ENCODE measurements around the gene IQGAP2.
"Not testable (repeated sequence)": the region's sequence is repeated elsewhere in the genome, so short reads cannot be mapped to it uniquely, and the experiment has no call there.

IQGAP2 gene

DNA sequence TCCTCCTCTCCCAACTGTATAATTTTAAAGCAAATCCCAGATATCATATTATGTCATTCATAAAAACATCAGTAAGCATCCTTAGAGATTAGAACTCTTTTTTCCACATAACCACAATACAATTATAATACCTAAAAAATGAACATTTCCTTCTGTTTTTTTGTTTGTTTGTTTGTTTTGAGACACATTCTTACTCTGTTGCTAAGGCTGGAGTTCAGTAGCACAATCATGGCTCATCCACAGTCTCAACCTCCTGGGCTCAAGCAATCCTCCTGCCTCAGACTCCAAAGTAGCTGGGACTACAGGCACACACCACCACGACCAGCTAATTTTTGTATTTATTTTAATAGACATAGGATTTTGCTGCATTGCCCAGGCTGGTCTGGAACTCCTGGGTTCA, 320.8 kb downstream of the IQGAP2 start:
- DNase-seq, result no peak

DNA sequence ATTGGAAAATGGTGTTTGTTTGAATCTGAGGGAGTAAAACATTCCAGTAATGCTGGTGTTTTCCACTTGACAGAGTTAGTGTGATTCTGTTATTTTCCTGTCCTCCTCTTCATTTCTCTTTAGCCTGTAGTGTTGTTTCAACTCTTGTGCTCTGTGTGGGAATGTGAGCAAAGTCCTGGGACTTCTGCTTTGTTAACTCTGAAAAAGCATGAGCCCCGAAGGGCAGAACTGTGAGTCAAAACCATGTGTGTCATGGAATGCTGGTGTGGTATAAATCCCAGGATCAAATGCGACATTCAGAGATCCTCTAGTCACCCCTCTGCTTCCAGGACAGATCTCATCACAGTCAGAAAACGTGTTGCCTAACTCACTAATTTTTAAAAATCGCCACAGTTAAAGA, 321.8 kb downstream of the IQGAP2 start:
- DNase-seq, result peak; percentile 33

DNA sequence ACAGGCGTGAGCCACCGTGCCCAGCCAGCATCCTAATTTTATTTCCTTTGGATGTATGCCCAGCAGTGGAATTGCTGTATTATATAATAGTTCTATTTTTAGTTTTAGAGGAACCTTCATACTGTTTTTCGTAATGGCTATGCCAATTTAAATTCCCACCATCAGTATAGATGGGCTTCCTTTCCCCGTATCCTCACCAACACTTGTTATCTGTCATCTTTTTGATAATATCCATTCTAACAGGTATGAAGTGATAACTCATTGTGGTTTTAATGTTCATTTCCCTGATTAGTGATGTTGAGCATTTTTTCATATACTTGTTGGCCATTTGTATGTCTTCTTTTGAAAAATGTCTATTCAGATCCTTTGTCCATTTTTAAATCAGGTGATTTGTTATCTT, 325.9 kb downstream of the IQGAP2 start:
- no peak for DNase-seq

DNA sequence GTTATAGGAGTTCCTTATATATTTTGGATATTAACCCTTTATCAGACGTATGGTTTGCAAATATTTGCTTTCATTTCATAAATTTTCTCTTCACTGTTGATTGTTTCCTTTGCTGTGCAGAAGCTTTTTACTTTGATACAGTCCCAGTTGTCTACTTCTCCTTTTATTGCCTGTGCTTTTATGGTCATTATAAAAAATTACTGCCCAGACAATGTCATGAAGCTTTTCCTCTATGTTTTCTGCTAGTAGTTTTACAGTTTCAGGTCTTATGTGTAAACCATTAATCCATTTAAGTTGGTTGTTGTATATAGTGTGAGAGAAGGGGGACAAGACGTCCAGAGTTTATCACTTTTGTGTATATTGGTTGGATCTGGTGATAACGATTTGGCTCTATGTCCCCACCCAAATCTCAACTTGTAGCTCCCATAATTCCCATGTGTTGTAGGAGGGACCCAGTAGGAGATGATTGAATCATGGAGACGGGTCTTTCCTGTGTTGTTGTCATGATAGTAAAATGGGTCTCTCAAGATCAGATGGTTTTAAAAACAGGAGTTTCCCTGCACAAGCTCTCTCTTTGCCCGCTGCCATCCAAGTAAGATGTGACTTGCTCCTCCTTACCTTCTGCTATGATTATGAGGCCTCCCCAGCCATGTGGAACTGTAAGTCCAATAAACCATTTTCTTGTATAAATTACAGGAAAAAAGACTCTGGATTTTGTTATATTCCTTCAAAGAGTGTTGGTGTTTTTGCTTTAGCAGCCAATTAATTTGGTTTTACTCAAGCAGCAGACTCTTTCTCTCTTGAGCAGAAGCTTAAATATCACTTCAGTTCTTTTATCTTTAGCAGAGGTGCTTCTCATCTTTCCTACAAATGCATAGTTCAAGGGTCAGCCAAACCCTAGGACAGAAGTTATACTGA, 326.5 kb downstream of the IQGAP2 start:
- no peak for DNase-seq

DNA sequence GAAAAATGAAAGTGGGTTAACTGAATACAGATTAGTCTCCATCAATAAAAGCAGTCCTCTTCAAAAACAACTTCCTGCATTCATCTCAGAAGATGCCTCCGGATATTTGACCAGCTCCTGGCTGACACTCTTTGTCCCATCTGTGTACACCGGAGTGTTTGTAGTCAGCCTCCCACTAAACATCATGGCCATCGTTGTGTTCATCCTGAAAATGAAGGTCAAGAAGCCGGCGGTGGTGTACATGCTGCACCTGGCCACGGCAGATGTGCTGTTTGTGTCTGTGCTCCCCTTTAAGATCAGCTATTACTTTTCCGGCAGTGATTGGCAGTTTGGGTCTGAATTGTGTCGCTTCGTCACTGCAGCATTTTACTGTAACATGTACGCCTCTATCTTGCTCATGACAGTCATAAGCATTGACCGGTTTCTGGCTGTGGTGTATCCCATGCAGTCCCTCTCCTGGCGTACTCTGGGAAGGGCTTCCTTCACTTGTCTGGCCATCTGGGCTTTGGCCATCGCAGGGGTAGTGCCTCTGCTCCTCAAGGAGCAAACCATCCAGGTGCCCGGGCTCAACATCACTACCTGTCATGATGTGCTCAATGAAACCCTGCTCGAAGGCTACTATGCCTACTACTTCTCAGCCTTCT, 329.4 kb downstream of the IQGAP2 start:
- no peak for DNase-seq

DNA sequence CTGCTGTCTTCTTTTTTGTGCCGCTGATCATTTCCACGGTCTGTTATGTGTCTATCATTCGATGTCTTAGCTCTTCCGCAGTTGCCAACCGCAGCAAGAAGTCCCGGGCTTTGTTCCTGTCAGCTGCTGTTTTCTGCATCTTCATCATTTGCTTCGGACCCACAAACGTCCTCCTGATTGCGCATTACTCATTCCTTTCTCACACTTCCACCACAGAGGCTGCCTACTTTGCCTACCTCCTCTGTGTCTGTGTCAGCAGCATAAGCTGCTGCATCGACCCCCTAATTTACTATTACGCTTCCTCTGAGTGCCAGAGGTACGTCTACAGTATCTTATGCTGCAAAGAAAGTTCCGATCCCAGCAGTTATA, 329.9 kb downstream of the IQGAP2 start:
- DNase-seq, result no peak

DNA sequence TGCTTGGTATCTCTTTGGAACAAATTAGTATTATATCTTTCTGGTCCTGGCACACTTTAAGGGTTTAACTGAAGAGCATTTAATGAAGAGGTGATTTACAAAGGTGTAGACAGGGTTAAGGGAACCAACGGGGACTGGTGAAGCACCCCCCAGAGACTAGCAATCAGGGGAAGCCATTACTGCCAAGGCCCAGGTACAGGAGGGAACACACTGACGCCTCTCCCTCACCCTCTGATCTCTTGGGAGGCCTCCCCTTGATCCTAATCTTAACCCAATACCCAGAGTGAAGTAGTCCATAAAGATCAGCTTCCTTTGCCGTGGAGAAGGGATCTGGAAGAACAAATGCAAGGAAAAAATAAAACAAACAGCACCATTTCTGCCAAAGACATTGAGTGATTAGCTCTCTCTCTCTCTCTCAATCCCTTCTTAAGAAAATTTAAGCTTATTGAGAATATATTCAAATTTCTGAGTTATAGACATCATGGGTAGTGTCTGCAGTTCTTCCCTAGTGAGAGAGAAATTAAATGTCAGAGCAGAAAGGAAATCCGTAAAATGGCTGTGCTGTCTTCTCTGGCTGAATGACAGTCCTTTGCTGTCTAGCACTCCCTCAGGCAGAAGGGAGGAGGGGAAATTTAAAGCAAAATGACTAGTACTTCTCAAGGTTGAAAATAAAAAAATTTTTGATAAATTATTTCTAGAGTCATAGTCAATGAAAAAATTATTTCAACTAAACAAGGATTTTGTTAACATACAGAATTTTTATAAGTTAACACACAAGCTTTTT, 332.9 kb downstream of the IQGAP2 start:
- DNase-seq, result no peak

DNA sequence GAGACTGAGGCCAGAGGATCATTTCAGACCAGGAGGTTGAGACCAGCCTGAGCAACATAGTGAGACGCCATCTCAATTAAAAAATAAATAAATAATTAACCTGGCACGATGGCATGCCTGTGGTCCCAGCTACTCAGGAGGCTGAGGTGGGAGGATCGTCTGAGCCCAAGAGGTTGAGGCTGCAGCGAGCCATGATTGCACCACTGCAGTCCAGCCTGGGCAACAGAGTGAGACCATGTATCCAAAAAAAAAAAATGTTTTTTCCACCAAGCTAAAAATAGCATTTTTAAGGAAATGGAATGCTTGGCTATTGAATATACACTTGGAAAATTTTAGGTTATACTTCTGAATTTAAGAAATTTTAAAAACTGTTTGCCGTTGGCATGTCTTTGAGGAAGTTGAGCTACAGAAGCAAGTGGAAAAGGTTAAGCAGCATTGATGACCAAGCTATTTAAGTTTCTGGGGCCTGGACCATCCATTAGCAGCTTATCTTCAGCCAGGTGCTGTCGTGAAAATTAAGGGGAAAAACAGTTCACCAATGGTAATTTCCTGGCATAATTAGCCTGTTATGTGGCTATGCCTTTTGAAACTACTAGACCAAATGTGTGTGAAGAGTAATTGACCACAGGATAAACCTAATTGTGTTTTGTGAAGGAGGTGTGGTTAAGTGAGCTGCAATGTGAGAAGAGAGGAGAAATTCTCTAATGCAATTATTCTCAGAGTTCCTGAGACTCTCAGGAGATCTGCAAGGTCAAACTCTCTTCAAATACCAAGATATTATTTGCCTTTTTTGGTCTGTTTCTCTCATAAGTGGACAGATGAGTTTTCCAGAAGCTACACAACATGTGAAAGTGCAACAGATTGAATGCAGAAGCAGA, 333.8 kb downstream of the IQGAP2 start:
- DNase-seq, result no peak

DNA sequence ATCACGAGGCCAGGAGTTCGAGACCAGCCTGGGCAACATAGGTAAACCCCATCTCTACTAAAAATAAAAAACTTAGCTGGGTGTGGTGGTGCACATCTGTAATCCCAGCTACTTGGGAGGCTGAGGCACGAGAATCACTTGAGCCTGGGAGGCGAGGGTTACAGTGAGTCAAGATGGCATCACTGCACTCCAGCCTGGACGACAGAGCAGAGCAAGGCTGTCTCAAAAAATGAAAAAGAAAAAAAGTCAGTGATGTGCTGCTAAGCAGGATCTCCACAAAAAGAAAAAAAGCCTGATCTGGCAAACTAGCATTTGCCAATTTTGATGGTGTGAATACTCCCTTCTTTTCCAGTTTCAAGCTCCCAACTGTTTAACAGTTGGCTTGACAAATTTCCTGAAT, 334.8 kb downstream of the IQGAP2 start:
- DNase-seq, result no peak

DNA sequence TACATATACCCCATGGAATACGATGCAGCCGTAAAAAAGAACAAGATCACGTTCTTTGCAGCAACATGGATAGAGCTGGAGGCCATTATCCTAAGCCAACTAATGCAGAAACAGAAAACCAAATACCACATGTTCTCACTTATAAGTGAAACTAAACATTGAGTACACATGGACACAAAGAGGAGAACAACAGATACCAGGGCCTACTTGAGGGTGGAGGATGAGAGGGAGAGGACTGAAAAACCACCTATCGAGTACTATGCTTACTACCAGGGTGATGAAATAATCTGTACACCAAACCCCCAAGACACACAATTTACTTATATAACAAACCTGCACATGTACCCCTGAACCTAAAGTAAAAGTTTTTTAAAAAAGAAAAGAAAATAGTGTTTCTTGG, 338.4 kb downstream of the IQGAP2 start:
- DNase-seq, result not testable (repeated sequence)

DNA sequence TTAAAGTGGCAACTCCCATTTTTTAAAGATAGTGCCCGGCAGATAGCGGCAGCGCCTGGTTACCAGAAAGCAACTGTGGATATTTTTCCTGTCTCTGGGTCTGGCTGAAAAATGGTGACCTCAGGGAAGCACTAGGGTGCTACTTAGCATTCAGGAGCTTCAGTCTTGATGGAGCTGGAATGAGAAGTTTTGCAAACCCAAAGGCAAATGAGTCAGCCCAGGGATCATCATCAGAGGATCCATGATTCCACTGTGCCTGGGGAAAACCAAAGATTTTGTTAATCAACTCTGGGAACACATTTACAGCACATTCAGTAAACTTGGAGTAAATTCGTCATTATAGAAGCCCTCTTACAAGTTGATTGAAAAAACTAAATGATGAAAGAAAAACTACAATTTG, 339.5 kb downstream of the IQGAP2 start:
- DNase-seq, result no peak

DNA sequence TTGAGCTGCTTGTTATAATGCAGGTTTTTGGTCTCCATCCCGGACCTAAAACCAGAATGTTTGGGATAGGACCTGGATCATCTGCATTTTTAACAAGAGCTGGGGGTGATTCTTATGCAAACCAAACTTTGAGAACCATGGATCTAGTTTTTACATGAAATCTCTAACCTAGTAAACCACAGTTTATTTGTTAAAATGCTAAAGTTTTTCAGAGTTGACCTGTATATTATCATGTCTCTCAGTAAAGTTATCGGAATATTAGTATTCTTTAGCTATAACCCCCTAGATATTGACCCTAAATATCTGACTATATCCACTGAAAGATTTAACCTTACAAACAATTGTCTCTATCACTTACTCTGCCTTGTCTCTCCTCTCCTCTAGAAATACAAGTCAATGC, 341.5 kb downstream of the IQGAP2 start:
- DNase-seq, result no peak

DNA sequence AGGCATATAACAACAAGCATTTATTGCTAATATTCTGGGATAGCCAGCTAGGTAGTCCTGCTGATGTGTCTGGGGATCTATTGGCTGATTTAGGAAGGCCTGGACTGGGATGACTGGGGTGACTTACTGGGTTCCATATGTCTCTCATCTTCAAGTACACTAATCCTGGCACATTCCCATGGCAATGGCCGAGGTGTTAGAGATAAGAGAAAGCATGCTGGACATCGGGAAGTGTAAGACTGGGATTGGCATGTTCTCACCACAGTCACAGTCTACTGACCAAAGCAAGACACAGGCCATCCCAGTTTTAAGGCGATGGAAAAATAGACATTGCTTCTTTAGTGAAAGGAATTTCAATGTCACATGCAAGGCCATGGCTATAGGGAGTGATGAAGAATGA, 342.6 kb downstream of the IQGAP2 start:
- DNase-seq, result no peak

DNA sequence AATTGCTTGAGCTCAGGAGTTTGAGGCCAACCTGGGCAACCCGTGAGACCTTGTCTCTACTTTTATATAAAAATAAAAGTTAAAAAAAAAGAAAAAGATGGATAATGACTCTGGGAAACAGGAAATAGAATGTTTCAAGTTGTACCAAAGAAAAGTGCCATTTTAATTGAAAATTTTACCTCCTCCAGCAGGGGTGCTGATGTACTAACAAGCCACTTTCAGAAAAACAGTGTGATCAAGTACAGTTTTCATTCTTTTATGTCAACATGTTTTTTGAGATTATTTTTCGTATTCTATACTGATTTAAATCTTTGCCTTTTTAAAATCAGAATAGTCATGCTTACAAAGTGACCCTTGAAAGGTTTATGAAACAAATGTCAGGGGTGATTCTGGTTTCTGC, 343.6 kb downstream of the IQGAP2 start:
- DNase-seq, result no peak

DNA sequence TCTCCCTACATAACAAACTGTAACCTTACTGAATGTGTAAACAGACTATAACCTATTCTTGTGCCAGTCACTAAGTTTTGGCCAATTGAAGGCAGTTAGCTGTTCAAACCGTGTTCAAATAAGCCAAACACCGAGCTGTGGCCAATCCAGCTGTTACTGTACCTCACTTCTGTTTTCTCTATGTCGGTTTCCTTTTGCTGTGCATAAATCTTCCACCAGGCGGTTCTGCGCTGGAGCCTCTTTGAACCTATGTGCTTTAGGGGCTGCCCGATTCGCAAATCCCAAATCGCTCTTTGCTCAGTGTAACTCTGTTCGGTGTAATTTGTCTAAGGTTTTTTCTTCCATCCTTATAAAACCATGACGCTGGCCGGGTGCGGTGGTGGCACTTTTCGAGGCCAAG, 344.6 kb downstream of the IQGAP2 start:
- DNase-seq, result no peak

DNA sequence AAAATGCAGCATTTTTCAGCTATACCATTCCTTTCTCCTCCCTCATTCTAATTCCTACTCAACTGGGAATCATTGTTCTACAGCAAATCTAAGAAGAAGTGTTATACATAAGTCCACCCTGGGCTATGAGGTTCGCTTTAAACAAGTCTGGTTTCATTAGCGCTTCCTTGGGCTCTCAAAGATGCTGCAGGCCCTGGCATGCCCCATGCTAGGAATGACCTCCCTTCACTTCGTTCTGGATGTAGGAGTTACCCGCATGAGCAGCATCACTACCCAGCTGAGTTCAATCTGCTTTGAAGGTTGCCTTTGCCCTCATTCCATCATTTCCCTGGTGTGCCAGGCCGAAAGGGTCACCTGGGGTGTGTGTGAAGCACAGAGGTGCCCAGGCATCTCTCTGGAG, 348.2 kb downstream of the IQGAP2 start:
- DNase-seq, result no peak

DNA sequence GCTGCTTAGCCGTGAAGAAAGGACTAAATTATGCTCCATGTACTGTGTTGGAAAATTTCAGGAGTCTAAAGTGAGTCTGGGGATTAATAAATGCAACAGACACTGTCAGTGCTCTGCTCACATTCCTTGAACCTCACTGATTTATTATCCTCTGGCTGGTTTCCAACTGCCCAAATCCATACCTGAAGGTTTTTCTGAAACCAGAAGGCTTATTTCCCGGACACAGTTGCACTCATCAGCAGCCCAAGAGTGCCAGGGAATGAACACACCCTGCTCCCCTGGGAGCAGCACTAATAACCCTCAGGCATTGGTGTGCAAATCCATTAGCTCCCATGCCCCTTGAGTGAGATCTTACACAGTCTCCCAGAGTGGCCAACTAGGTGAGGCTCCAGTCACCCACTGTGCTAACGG, 351.6 kb downstream of the IQGAP2 start:
- no peak for DNase-seq

DNA sequence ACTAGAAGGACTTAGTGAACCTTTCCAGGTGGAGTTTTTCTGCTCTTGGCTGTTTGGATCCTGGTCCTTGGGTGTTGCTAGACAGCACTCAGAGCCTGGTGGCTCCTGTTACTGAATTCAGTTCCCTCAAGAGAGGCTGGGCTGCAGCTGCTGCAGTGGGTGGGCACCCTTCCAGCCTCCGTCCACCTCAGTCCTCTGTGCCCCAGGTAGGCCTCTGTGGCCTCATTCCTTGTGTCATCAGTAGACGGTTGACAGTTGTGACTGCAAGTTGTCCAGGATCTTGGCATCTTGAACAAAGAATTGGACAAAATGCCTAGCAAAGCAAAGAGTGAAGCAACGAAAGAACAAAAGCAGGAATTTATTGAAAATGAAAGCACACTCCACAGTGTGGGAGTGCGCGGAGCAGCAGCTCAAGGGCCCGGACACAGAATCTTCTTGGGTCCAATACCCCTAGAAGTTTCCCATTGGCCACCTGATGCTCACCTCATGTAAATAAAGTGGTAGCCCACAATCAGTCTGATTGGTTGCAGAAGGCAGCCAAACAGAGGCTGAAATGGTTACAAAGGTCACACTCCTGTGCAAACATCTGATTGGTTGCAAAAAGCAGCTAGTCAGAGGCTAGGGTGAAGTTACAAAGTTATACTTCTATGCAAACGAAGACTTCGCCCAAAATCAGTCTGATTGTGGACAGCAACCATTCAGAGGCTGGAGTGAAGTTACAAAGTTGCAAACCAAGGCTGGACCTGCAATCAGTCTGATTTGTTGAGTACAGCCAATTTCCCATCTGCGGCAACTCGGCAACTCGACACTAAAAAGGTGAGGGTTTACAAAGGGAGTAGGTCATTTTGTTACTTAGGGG, 352.9 kb downstream of the IQGAP2 start:
- no peak for DNase-seq

DNA sequence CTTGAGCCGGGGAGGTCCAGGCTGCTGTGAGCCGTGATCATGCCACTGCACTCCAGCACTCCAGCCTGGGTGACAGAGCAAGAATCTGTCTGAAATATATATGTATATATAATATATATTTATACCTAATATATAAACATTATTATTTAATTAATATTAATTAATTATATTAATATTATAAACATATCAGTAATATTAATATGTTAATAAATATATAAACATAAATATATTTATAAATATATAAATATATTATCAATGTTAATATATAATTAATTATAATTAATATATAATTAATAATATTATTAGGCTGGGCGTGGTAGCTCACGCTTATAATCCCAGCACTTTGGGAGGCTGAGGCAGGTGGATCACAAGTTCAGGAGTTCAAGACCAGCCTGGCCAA, 354.0 kb downstream of the IQGAP2 start:
- no peak for DNase-seq

Measured in suppressor macrophage treated with lipopolysaccharide for 4 hours (primary cell).